GM12891 (cell line): Measurements from ENCODE around the gene C1RL.

Source experiments
- DNase-seq: peaks from one replicate; pipeline ENCODE4 v3.0.0; 2011; ENCODE audit warnings: low spot score; ENCODE audit not compliant: insufficient read length
- FAIRE-seq: peaks from 2 replicates; lab custom pipeline; 2011; peaks lifted over from hg19 to GRCh38; lab: Jason Lieb, UNC
- PAX5 ChIP-seq: IDR thresholded peaks from 2 replicates; pipeline ENCODE4 v1.6.1; 2011; ENCODE audit warnings: low read length, moderate library complexity, mild to moderate bottlenecking; ENCODE audit not compliant: insufficient read depth, severe bottlenecking
- POLR2A ChIP-seq: IDR thresholded peaks from 2 replicates; pipeline ENCODE4 v1.6.1; 2011; ENCODE audit warnings: low read depth, low read length, control low read depth
- POLR2AphosphoS5 ChIP-seq: IDR thresholded peaks from 2 replicates; pipeline ENCODE4 v1.6.1; 2011; ENCODE audit warnings: low read depth, low read length, control low read depth
- POU2F2 ChIP-seq: IDR thresholded peaks from 2 replicates; pipeline ENCODE4 v1.6.1; 2011; ENCODE audit warnings: low read depth, mild to moderate bottlenecking, control low read depth, low read length, moderate library complexity
- SPI1 ChIP-seq: IDR thresholded peaks from 2 replicates; pipeline ENCODE4 v1.6.1; 2011; ENCODE audit warnings: low read depth, low read length, control low read depth
- TAF1 ChIP-seq: IDR thresholded peaks from 2 replicates; pipeline ENCODE4 v1.6.1; 2011; ENCODE audit warnings: low read depth, low read length, control low read depth

The C1RL gene

GRCh38 chr12:7150841-7151240, 41.8 kb upstream of the C1RL start:
- no peak for DNase-seq
- TF ChIP-seq POLR2A = no peak
- TF ChIP-seq POU2F2 = no peak
- TF ChIP-seq TAF1 = no peak
- TF ChIP-seq PAX5 = no peak
- no peak for TF ChIP-seq SPI1
- no peak for TF ChIP-seq POLR2AphosphoS5
- FAIRE-seq = no peak

GRCh38 chr12:7150356-7150755, 41.3 kb upstream of the C1RL start:
- no peak for TF ChIP-seq PAX5
- no peak for TF ChIP-seq TAF1
- no peak for TF ChIP-seq POLR2AphosphoS5
- TF ChIP-seq POLR2A = no peak
- no peak for TF ChIP-seq POU2F2
- TF ChIP-seq SPI1 = no peak
- FAIRE-seq (no peak), DNase-seq (no peak)

DNA sequence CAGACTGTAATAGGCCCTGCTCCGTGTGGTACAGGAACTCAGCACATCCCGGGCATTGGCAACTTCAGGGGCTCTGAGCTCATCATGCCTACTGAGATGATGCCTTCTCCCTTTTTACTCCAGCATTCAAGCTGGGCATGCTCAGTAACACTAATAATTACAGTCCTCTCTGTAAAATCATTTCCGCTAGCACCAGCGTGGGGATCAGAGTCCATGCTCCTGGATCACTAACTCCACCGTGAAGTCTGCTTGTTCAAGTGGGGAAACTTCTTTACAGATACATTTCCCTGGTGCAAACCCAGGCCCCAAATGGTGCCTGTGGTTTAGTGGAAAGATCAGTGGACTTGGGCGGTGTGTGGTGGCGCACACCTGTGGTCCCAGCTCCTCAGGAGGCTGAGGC, 37.9 kb upstream of the C1RL start:
- DNase-seq (no peak), FAIRE-seq (no peak)
- TF ChIP-seq POLR2AphosphoS5 (no peak), TAF1 (no peak), SPI1 (no peak), PAX5 (no peak), POLR2A (no peak), POU2F2 (no peak)

- TF ChIP-seq SPI1 (no peak), PAX5 (no peak), POLR2AphosphoS5 (no peak), POU2F2 (no peak)
- FAIRE-seq (no peak), DNase-seq (no peak)
Measured at GRCh38 chr12:7146228-7146627, 37.2 kb upstream of the C1RL start.

- no peak for FAIRE-seq
- no peak for DNase-seq
- no peak for TF ChIP-seq POU2F2
- TF ChIP-seq PAX5 = no peak
- TF ChIP-seq SPI1 = no peak
- no peak for TF ChIP-seq POLR2AphosphoS5
- TF ChIP-seq TAF1 = no peak
- no peak for TF ChIP-seq POLR2A
Measured at GRCh38 chr12:7145671-7146070, 36.7 kb upstream of the C1RL start.

DNA sequence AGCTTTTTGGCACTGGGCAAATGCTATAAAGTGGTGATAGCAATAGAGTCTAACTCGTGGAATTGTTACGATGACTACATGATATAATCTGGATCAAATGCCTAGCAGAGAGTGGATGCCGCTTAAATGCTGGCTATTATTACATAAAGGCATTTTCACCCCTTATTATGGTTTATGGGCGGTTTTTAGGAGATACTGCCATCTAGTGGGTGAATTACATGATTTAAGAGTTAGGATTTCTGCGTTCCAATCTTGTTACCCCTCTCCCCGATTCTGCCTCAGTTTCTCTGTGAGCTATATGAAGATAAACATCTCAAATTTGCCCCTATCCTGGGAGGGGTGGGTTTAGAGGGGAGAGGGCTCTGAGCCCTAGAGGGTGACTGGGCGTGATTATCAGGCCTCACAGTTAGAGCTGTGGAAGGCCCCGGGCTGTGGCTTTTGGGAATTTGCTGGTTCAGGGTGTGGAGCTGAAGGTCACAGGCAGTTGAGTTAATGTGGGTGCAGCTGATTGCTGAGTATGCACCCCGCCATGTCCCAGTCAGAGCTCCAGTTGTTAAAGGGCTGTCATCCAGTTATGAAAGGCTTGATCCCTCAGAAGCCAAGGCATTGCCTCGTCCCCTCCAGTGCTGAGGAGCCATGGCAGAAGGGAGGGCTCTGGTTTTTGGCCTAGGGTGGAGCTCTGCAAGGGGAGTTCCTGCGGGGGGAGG, 35.6 kb upstream of the C1RL start:
- peak; percentile 71 for FAIRE-seq
- no peak for DNase-seq
- TF ChIP-seq PAX5 = no peak
- no peak for TF ChIP-seq POLR2A
- TF ChIP-seq POLR2AphosphoS5 = no peak
- no peak for TF ChIP-seq SPI1
- no peak for TF ChIP-seq TAF1
- TF ChIP-seq POU2F2 = no peak

GRCh38 chr12:7143564-7143963, 34.5 kb upstream of the C1RL start:
- DNase-seq = no peak
- no peak for FAIRE-seq
- no peak for TF ChIP-seq POLR2AphosphoS5
- no peak for TF ChIP-seq TAF1
- no peak for TF ChIP-seq SPI1
- TF ChIP-seq PAX5 = no peak
- TF ChIP-seq POLR2A = no peak
- TF ChIP-seq POU2F2 = no peak

DNA sequence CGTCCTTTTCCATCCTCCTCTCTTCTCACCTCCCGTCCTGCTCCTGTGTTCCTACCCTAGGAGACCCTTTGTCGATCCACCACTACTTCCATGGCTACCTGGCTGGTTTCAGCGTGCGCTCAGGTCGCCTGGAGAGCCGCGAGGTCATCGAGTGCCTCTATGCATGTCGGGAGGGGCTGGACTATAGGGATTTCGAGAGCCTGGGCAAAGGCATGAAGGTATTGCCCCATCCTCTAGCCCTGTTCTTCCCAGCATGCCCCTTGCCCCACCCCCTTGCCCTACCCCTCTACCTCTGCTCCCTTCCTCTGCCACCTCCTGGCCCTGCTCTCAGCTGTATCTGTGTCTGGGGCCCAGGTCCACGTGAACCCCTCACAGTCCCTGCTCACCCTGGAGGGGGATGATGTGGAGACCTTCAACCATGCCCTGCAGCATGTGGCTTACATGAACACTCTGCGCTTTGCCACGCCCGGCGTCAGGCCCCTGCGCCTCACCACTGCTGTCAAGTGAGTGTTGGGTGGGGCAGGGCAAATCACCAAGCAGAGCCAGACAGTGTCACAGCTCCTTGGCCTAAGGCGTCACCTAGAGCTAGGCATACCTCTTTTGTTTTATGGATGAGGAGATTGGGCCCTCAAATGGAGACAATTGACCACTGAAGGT, 33.9 kb upstream of the C1RL start:
- no peak for TF ChIP-seq PAX5
- TF ChIP-seq POLR2AphosphoS5 = no peak
- TF ChIP-seq TAF1 = no peak
- no peak for TF ChIP-seq POU2F2
- TF ChIP-seq POLR2A = no peak
- no peak for TF ChIP-seq SPI1
- FAIRE-seq = no peak
- DNase-seq = no peak

DNA sequence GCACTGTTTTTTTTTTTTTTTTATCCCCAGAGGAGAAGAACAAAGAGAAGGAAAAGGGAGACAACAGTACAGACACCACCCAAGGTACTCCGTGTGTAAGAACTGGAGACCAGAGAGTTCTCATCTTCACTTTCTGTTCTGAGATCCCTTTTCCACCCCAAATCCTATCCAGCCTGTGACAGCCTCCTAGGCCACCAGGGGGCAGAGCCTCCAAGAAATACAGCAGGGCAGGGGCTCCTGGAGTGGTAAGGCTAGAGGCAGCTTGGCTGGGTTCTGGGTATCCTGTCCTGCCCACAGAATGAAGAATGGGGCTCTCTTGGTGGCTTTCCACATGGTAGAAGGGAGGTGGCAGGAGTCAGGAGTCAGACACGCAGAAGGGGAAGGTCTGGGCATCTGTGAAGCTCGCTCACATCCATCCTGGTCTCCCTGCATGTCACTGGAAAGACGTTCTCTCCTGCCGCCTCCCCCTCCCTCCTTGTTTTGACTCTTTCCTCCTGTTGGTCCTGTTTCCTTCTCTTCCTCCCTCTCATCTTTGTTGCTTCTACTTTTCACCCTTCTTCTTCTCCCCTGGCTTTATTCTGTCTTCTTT, 33.1 kb upstream of the C1RL start:
- no peak for DNase-seq
- TF ChIP-seq POU2F2 = no peak
- no peak for TF ChIP-seq TAF1
- TF ChIP-seq POLR2AphosphoS5 = no peak
- TF ChIP-seq POLR2A = no peak
- TF ChIP-seq PAX5 = no peak
- no peak for TF ChIP-seq SPI1
- FAIRE-seq = peak; percentile 20
